ENCODE measurements around the gene TSEN34.

DNA sequence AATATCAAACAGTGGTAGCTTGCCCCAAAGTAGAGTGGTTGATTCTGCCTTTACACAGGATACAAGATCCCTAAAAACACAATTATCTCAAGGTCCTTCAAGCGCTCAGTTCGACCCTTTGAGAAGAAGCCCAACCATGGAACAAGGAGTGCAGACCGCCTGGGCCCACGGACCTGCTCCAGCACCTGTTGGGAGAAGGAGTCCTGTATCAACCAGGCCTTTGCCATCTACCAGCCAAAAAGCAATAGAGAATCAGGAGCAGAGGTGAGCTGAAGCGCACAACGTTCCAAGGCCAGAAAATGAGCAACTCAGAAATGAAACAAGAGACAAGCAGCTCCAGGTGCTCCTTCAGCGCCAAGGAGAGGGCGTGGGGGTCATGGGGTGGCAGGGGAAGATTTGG is 38.0 kb downstream of the TSEN34 start:
- TF ChIP-seq, protein P1, sequence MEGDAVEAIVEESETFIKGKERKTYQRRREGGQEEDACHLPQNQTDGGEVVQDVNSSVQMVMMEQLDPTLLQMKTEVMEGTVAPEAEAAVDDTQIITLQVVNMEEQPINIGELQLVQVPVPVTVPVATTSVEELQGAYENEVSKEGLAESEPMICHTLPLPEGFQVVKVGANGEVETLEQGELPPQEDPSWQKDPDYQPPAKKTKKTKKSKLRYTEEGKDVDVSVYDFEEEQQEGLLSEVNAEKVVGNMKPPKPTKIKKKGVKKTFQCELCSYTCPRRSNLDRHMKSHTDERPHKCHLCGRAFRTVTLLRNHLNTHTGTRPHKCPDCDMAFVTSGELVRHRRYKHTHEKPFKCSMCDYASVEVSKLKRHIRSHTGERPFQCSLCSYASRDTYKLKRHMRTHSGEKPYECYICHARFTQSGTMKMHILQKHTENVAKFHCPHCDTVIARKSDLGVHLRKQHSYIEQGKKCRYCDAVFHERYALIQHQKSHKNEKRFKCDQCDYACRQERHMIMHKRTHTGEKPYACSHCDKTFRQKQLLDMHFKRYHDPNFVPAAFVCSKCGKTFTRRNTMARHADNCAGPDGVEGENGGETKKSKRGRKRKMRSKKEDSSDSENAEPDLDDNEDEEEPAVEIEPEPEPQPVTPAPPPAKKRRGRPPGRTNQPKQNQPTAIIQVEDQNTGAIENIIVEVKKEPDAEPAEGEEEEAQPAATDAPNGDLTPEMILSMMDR (IDR thresholded peaks at IDR 0.05) = no peak
- TF ChIP-seq POLR2AphosphoS5 (IDR thresholded peaks at IDR 0.05) = no peak
